NB4 (cell line): Measurements from ENCODE around the gene DNMT1.

ENCODE experiments used
- CTCF ChIP-seq: IDR thresholded peaks from one replicate; pipeline ENCODE4 v1.5.1; 2012; ENCODE audit warnings: low read depth, low read length
- MYC ChIP-seq: IDR thresholded peaks from 2 replicates; pipeline ENCODE4 v1.6.1; 2011; ENCODE audit warnings: low read depth, low read length
- POLR2A ChIP-seq: IDR thresholded peaks from 2 replicates; pipeline ENCODE4 v1.6.1; 2011; ENCODE audit warnings: mild to moderate bottlenecking; ENCODE audit not compliant: insufficient read length; ENCODE audit errors: extremely low read depth
- TF ChIP-seq, protein P1 (sequence below): IDR thresholded peaks from 2 replicates; pipeline ENCODE4 v1.6.1; 2011; ENCODE audit warnings: low read depth, low read length

GRCh38 chr19:10203686-10204085, 8.9 kb upstream of the DNMT1 start:
- TF ChIP-seq CTCF (no peak), POLR2A (no peak), MYC (no peak)
- TF ChIP-seq, protein P1, sequence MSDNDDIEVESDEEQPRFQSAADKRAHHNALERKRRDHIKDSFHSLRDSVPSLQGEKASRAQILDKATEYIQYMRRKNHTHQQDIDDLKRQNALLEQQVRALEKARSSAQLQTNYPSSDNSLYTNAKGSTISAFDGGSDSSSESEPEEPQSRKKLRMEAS, result no peak
